Liver (tissue), 3 donors: ENCODE data around the gene PCAT7.

Experiments used
- GABPA ChIP-seq, 2 donors: IDR thresholded peaks in 1 of 2; conservative IDR thresholded peaks in 1 of 2; 2 replicates each; pipeline ENCODE4 v1.6.1; 2016; ENCODE audit warnings: antibody characterized with exemption in 2 of 2, mild to moderate bottlenecking in 1 of 2, moderate library complexity in 1 of 2
- HNF4G ChIP-seq: IDR thresholded peaks from 2 replicates; pipeline ENCODE4 v1.6.1; 2016; ENCODE audit warnings: antibody characterized with exemption
- JUND ChIP-seq, 2 donors: IDR thresholded peaks; 2 replicates each; pipeline ENCODE4 v1.6.1; 2016; ENCODE audit warnings: antibody characterized with exemption in 2 of 2
- RAD21 ChIP-seq, 2 donors: IDR thresholded peaks; 2 replicates each; pipeline ENCODE4 v1.6.1; 2016; ENCODE audit warnings: antibody characterized with exemption in 2 of 2, mild to moderate bottlenecking in 2 of 2
- SP1 ChIP-seq: IDR thresholded peaks from 2 replicates; pipeline ENCODE4 v1.6.1; 2018; ENCODE audit warnings: antibody characterized with exemption, mild to moderate bottlenecking
- TAF1 ChIP-seq: conservative IDR thresholded peaks from 2 replicates; pipeline ENCODE4 v1.6.1; 2016; ENCODE audit warnings: antibody characterized with exemption, mild to moderate bottlenecking
- YY1 ChIP-seq: IDR thresholded peaks from 2 replicates; pipeline ENCODE4 v1.6.1; 2016; ENCODE audit warnings: antibody characterized with exemption, mild to moderate bottlenecking
- TF ChIP-seq, protein P1 (sequence below): fragments of 150-350 bp; IDR thresholded peaks from 2 replicates; pipeline ENCODE4 v1.5.1; 2017; ENCODE audit warnings: improper control_type of control experiment, low read depth, low read length; ENCODE audit not compliant: missing input control
- TF ChIP-seq, protein P2 (sequence below): IDR thresholded peaks from 2 replicates; pipeline ENCODE4 v1.6.1; 2016; ENCODE audit warnings: antibody characterized with exemption
- TF ChIP-seq, protein P3 (sequence below): IDR thresholded peaks from 2 replicates; pipeline ENCODE4 v1.6.1; 2016; ENCODE audit warnings: antibody characterized with exemption
- TF ChIP-seq, protein P4 (sequence below): IDR thresholded peaks from 2 replicates; pipeline ENCODE4 v1.6.1; 2016; ENCODE audit warnings: antibody characterized with exemption, mild to moderate bottlenecking
- donor health status: healthy.
- donor health status: healthy.

DNA sequence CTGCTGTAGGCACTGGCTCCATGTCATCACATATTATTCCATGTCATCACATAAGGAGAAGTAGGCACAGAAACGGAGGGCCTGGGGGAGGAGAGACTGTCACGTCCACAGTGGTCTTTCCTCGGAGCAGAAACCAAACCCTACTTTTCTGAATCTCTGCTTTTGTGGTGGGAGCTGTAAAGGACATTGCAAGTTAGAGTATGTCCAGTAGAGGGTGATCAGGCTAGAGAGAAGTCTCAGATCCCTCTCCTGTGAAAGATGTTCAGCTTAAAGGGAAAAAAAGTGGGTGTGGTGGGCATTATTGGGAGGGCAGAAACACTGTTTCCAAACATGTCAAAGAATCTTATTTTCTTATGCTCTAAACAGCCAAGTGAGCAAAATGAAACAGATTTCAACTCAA is 58.1 kb downstream of the PCAT7 start:
- TF ChIP-seq, protein P1, sequence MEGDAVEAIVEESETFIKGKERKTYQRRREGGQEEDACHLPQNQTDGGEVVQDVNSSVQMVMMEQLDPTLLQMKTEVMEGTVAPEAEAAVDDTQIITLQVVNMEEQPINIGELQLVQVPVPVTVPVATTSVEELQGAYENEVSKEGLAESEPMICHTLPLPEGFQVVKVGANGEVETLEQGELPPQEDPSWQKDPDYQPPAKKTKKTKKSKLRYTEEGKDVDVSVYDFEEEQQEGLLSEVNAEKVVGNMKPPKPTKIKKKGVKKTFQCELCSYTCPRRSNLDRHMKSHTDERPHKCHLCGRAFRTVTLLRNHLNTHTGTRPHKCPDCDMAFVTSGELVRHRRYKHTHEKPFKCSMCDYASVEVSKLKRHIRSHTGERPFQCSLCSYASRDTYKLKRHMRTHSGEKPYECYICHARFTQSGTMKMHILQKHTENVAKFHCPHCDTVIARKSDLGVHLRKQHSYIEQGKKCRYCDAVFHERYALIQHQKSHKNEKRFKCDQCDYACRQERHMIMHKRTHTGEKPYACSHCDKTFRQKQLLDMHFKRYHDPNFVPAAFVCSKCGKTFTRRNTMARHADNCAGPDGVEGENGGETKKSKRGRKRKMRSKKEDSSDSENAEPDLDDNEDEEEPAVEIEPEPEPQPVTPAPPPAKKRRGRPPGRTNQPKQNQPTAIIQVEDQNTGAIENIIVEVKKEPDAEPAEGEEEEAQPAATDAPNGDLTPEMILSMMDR = no peak
- no peak for TF ChIP-seq HNF4G
- no peak for TF ChIP-seq TAF1
- TF ChIP-seq, protein P2, sequence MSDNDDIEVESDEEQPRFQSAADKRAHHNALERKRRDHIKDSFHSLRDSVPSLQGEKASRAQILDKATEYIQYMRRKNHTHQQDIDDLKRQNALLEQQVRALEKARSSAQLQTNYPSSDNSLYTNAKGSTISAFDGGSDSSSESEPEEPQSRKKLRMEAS = no peak
- no peak for TF ChIP-seq YY1
- no peak for TF ChIP-seq GABPA (IDR thresholded peaks at IDR 0.05 in 1 of 2, conservative IDR thresholded peaks at IDR 0.05 in 1 of 2)
- no peak for TF ChIP-seq JUND (IDR thresholded peaks at IDR 0.05)
- no peak for TF ChIP-seq SP1
- TF ChIP-seq, protein P3, sequence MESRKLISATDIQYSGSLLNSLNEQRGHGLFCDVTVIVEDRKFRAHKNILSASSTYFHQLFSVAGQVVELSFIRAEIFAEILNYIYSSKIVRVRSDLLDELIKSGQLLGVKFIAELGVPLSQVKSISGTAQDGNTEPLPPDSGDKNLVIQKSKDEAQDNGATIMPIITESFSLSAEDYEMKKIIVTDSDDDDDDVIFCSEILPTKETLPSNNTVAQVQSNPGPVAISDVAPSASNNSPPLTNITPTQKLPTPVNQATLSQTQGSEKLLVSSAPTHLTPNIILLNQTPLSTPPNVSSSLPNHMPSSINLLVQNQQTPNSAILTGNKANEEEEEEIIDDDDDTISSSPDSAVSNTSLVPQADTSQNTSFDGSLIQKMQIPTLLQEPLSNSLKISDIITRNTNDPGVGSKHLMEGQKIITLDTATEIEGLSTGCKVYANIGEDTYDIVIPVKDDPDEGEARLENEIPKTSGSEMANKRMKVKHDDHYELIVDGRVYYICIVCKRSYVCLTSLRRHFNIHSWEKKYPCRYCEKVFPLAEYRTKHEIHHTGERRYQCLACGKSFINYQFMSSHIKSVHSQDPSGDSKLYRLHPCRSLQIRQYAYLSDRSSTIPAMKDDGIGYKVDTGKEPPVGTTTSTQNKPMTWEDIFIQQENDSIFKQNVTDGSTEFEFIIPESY = no peak
- TF ChIP-seq, protein P4, sequence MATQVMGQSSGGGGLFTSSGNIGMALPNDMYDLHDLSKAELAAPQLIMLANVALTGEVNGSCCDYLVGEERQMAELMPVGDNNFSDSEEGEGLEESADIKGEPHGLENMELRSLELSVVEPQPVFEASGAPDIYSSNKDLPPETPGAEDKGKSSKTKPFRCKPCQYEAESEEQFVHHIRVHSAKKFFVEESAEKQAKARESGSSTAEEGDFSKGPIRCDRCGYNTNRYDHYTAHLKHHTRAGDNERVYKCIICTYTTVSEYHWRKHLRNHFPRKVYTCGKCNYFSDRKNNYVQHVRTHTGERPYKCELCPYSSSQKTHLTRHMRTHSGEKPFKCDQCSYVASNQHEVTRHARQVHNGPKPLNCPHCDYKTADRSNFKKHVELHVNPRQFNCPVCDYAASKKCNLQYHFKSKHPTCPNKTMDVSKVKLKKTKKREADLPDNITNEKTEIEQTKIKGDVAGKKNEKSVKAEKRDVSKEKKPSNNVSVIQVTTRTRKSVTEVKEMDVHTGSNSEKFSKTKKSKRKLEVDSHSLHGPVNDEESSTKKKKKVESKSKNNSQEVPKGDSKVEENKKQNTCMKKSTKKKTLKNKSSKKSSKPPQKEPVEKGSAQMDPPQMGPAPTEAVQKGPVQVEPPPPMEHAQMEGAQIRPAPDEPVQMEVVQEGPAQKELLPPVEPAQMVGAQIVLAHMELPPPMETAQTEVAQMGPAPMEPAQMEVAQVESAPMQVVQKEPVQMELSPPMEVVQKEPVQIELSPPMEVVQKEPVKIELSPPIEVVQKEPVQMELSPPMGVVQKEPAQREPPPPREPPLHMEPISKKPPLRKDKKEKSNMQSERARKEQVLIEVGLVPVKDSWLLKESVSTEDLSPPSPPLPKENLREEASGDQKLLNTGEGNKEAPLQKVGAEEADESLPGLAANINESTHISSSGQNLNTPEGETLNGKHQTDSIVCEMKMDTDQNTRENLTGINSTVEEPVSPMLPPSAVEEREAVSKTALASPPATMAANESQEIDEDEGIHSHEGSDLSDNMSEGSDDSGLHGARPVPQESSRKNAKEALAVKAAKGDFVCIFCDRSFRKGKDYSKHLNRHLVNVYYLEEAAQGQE = no peak
- peak; percentile 7 to 48 for TF ChIP-seq RAD21 (IDR thresholded peaks at IDR 0.05)
